ENCODE measurements around the gene FBXO31.
"Not testable (repeated sequence)": the region's sequence is repeated elsewhere in the genome, so short reads cannot be mapped to it uniquely, and the experiment has no call there.

FBXO31 gene

GRCh38 chr16:87411375-87412271 lies 28.0 kb upstream of the FBXO31 start:
- no peak overlapping the region for H3K27ac ChIP-seq
- no peak for DNase-seq (ENCODE audit: low read depth, low spot score)

- DNase-seq (ENCODE audit: low read depth, low spot score) = no peak
- H3K27ac ChIP-seq = no peak overlapping the region
Observed at GRCh38 chr16:87410968-87411367, 27.4 kb upstream of the FBXO31 start.

- DNase-seq (ENCODE audit: low read depth, low spot score) = no peak
- H3K27ac ChIP-seq = no peak overlapping the region
Observed at GRCh38 chr16:87410530-87410929, 27.0 kb upstream of the FBXO31 start.

DNA sequence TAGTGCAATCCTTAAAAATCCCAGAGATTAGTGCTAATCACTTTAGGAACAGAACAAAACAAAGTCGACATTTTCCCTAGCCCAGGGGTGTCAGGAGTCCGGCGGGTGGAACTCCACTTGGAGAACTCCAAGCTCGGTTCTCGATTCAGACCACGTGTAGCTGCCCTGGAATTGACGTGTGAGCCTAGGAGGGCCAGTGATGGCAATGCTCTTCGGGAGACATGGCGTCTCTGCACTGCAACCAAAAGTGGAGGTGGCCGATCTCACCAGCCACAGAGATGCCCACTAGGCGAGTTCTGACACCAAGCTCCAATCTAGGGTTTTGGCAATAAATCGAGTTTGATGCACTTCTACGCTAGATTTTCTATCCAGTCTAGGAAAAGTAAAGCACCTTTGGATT lies 26.2 kb upstream of the FBXO31 start:
- DNase-seq (ENCODE audit: low read depth, low spot score) = no peak
- no peak overlapping the region for H3K27ac ChIP-seq

- DNase-seq (ENCODE audit: low read depth, low spot score) = no peak
- no peak overlapping the region for H3K27ac ChIP-seq
Observed at GRCh38 chr16:87409153-87409552, 25.6 kb upstream of the FBXO31 start.

DNA sequence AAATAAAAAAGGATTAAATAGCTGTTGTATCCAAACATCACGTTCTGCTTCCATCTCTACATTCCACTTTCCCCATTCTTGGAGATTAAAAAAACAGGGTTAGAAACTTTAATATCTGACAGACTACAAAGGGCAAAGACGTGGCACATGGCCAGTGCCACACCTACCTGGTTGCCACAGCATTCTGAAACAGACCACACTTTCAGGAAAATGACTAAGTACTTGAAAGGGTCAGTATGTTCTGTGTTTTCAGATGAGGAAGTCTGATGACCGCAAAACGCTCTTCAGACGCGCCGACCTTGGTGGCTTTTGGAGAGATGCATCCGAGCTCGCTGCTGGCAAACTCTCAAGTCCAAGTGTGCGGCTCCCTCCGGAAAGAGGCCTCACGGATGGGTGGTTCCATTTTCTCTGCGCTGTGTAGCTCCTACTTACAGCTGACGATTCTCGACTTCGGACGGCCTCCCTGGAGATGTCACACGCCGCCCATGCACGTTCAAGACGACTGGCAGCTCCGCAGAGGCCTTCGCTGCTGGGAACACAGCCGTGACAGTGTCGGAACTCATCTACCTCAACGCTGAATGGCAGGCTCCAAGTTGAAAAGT lies 24.0 kb upstream of the FBXO31 start:
- no peak overlapping the region for H3K27ac ChIP-seq
- no peak for DNase-seq (ENCODE audit: low read depth, low spot score)

DNA sequence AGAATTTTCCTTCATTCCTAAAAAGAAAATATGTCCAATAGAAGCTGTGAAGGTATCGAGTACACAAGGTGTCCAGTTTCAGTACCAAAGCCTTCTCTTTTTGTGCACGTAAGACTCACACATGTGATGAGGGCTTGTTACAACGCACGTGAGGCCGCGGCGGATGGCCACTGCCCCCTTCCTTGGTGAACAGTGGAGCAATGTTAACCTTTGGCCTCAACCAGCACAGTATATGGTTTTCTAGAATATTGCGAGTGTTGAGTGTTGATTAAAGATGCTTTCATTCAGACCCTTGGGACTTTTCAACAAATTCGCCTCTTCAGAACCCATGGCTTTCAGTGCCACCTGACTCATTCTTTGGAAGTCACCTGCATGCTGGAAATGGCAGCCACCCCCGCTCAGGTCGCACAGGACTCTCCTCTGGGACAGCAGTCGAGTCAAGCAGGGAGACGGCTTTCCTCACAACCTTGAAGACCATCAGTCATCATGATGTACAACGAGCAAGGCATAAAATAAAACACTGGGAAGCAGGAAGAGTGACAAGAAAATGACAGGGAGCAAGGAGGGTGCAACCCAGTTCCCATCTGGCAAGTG lies 23.0 kb upstream of the FBXO31 start:
- no peak for DNase-seq (ENCODE audit: low read depth, low spot score)
- no peak overlapping the region for H3K27ac ChIP-seq

DNA sequence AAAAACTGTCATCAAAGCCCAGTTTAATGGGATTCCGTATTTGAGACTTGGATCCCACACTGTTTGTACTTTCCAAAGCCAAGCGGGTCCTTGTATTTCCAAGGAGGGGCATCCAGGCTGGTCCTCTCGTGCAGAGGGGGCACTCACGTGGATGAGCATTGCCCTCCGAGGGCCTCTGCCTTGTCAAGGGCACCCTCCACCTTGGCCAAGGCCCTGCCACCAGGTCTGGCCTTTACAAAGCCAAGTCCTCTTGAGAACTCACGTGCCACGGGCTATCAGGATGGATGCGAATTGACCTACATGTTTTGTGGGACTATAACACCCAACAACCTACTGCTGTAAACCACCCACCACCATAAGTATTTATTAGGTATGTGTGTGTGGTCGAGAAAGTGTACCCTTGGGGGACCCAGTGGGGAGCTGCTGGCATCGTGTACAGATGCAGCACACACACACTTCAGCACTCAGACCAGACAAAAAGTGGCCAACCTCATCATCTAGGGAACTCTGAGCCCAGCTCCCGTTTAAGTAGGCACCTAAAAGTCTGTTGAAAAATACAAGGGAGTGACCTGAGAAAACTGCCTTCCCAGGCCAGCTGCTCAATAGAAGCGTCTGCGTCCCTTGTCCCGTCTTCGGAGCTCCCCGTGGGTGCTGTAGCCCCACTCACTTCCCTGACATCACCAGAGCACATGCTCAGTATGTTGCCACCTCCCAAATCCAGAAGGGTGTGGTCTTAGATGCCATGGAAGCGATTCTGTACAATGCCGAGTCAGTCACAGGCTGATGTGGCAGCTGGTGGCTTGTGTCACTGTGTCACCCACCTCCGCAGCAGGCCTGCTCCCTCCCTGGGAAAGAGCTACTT lies 21.4 kb upstream of the FBXO31 start:
- peak overlapping the region; percentile 1 for H3K27ac ChIP-seq
- no peak for DNase-seq (ENCODE audit: low read depth, low spot score)

DNA sequence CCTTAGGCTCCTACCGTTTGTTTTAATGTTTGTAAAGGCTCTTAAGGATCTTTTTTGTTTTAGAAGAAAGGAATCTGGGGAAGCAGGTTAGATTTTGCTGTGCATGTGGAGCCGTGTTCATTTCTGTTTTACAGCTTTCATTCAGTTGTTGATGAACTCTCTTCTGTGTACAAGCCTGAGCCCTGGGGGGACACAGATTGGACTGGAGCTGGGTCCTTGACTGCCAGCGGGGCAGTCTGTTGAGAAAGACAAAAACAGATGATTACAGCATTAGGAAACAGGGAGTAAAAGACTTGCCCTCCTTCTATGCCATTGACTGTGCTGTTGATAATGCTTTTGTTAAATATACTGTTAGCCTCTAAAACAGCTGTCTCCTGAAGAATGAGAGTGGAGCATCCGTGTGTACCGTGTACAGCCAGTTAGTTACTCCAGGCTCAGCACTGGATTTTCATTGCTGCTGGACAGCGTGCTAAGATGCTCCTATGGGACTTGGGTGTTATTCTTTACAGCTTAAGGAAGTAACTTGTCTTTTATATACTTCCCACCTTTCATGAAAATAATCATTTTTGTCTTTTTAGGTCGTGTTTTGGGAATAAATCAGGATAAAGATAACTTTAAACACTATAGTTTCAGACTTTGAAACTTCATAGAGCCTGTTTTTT lies 11.7 kb upstream of the FBXO31 start:
- DNase-seq (ENCODE audit: low read depth, low spot score) = no peak
- H3K27ac ChIP-seq = no peak overlapping the region

GRCh38 chr16:87393680-87394055 lies 10.1 kb upstream of the FBXO31 start:
- DNase-seq (ENCODE audit: low read depth, low spot score) = no peak
- peak overlapping the region; percentile 96 for H3K27ac ChIP-seq

DNA sequence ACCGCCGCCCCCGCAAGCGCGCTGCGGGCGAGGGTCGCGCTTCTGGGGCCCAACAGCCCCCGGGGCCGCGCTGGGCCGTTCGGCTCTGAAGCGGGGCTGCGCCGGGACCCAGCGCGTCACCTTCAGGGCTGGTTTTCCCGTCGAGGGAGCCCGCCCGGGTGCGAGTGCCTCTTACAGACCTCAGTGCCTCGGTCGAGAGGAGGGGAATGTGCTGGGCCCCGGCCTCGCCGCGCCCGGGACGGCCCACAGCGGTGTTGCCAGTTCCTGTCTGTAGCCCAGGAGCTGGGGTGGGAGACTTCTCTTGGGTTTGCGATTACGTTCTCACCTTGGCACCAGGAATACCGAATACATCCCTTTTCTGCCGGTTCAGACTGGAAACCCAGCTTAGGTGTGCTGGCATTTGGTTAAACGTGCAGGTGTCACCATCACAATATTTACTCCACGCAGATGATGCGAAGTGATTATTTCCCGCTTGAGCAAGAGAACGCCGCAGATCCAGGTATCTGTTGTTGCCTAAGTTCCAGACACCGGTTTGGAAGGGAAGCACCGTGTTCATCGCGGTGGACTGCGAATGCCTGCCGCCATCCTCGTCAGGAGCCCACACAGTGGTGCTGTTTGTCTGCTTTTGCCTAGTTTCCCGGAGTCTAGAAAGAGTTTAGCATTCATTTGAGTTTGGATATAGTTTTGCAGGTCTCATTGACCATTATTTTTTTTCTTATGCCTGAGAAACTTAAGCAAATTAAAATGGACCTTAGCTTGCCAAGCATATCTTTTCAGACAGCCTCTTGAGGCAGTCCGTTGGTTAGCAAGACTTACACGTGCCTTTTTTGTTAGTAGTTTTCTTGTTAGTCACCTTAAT lies 9.5 kb upstream of the FBXO31 start:
- DNase-seq (ENCODE audit: low read depth, low spot score) = no peak
- H3K27ac ChIP-seq = peak overlapping the region; percentile 96

DNA sequence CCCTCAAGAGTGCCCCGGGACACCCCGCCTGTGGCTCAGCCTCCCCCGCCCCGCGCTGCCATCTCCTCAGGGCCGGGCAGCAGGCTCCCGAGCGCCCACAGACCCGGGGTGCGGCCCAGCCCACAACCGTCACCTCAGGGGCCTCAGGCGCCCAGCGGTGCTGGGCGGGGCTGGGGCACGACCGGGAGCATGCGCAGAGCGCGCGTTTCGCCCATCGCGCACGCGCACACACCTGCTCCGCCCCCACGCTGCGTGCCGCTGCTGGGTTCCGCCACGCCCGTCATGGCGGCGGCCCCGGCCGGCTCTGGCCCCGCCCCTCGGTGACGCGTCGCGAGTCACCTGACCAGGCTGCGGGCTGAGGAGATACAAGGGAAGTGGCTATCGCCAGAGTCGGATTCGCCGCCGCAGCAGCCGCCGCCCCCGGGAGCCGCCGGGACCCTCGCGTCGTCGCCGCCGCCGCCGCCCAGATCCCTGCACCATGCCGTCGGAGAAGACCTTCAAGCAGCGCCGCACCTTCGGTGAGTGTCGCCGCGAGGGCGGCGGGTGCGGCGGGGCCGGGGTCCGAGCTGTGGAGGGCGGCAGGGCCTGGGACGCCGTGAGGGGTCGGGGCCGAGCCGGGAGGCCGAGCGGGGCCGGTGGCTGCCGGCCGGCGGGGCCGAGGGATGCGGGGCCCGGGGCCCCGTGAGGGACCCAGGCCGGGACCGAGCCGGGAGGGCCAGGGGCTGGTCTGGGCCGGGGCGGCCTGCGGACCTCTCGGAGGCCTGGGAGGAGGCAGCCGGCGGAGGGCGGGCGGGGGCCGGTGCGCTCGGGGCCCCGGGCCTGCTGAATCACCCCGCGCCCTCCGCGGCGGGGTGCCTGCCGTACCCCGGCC lies 8.6 kb upstream of the FBXO31 start, which contains the start of gene MAP1LC3B:
TSS of gene MAP1LC3B (plus strand) at position 387 of the 871 bp plus-strand sequence. CDS start at position 479, 92 bp downstream.
- peak within 1 kb of the TSS; percentile 96 for H3K27ac ChIP-seq
- peak; percentile 71 for DNase-seq (ENCODE audit: low read depth, low spot score)

- peak overlapping the region; percentile 96 for H3K27ac ChIP-seq
- no peak for DNase-seq (ENCODE audit: low read depth, low spot score)
Observed at GRCh38 chr16:87391324-87391949, 7.9 kb upstream of the FBXO31 start.

GRCh38 chr16:87390641-87391323 lies 7.2 kb upstream of the FBXO31 start:
- no peak for DNase-seq (ENCODE audit: low read depth, low spot score)
- H3K27ac ChIP-seq = peak overlapping the region; percentile 96

GRCh38 chr16:87389914-87390313 lies 6.3 kb upstream of the FBXO31 start:
- H3K27ac ChIP-seq = peak overlapping the region; percentile 96
- not testable (repeated sequence) for DNase-seq (ENCODE audit: low read depth, low spot score)

- peak overlapping the region; percentile 96 for H3K27ac ChIP-seq
- no peak for DNase-seq (ENCODE audit: low read depth, low spot score)
Observed at GRCh38 chr16:87389245-87389644, 5.7 kb upstream of the FBXO31 start.

DNA sequence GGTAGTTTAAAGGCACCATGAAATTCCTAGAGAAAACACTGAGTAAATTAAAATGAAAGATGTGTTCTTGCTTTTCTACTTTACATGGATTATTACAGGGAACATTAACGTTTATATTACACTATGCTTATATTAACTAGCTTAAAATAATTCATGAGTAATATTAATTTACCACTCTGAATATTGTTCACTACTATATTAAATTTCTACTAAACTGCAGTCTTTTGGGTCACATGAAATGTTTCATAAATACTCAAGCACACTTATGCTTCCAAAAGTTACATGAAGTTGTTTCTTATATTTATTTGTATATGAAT lies 5.2 kb upstream of the FBXO31 start:
- peak overlapping the region; percentile 96 for H3K27ac ChIP-seq
- DNase-seq (ENCODE audit: low read depth, low spot score) = no peak

All from epithelial cell of prostate (primary cell).